Stimulated activated naive CD8-positive, alpha-beta T cell treated with anti-CD3 and anti-CD28 coated beads, Interleukin-15, Interleukin-2, amounts not matched to agents 100 U/mL and 50 U/mL, for 24 hours (primary cell): ENCODE measurements around the gene BPIFB3.
"Not testable (repeated sequence)": the region's sequence is repeated elsewhere in the genome, so short reads cannot be mapped to it uniquely, and the experiment has no call there.

ENCODE experiments used
- ATAC-seq: fragments of 150-1000 bp; cut with Tn5 transposase; one replicate; pipeline ENCODE4 v1.10.0; 2021
- DNase-seq: peaks from one replicate; pipeline ENCODE4 v3.0.0; 2021

BPIFB3 gene

DNA sequence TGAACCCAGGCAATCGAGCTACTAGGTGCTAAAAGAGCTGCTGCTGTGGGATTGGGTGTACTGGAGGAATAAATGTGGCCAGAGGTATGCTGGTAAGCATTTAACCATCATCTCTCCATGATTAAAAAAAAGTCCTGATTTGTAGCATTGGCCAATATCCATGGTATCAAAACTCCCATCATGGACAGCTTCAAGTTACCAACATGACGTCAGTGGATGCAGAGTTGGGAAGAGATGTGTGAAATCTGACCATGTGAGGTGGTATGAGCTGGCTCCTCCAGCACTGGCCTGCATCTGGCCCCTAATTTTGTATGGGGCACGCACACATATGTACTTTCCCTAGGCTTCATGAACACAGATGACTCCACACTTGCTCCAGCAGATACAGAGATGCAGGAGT lies 37.4 kb downstream of the BPIFB3 start:
- ATAC-seq (no peak), DNase-seq (no peak)

- ATAC-seq (no peak), DNase-seq (no peak)
These were observed 38.0 kb downstream of the BPIFB3 start for GRCh38 chr20:33091693-33092092.

GRCh38 chr20:33092361-33092760 lies 38.7 kb downstream of the BPIFB3 start:
- DNase-seq (no peak), ATAC-seq (no peak)

GRCh38 chr20:33093074-33093473 lies 39.4 kb downstream of the BPIFB3 start:
- no peak for ATAC-seq
- DNase-seq, result no peak

DNA sequence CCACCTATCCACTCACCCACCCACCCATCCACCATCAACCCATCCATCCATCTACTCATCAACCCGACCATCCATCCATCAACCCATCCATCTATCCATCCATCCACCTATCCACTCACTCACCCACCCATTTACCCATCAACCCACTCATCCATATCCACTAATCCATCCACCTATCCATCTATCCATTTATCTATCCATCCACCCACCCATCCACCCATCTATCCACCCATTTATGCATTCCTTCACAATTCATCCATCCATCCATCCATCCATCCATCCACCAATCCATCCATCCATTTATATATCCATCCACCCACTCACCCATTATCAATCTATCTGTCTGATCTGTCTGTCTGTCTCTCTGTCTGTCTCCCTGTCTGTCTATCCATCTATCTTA lies 39.9 kb downstream of the BPIFB3 start:
- DNase-seq (no peak), ATAC-seq (no peak)

GRCh38 chr20:33095249-33095648 lies 41.5 kb downstream of the BPIFB3 start:
- DNase-seq (no peak), ATAC-seq (no peak)

DNA sequence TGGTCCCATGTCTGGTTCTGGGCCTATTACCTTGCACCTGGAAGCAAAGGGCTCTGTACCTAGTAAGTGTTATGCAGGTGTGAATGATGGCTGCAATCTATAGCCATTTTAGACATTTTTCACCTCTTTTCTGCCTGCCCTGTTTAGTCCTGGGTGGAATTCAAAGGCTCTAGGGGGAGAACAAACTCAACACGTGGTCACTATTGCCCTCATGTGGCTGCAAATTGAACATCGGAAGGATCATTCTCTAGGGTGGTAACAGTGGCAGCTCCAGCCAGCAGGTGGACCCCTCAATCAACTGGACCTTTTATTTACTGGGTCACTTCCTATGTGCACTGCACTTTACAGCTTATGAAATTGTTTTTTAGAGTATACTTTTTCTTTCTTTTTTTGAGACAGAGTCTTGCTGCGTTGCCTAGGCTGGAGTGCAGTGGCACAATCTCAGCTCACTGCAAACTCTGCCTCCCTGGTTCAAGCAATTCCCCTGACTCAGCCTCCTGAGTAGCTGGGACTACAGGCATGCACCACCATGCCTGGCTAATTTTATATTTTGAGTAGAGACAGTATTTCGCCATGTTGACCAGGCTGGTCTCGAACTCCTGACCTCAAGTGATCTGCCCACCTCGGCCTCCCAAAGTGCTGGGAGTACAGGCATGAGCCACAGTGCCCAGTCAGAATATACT lies 42.3 kb downstream of the BPIFB3 start:
- DNase-seq, result peak; percentile 41
- ATAC-seq, result peak; percentile 57

- no peak for DNase-seq
- no peak for ATAC-seq
These were observed 43.3 kb downstream of the BPIFB3 start for GRCh38 chr20:33097001-33097400.

GRCh38 chr20:33099843-33100538 lies 46.3 kb downstream of the BPIFB3 start:
- no peak for ATAC-seq

GRCh38 chr20:33103556-33103955 lies 49.9 kb downstream of the BPIFB3 start:
- no peak for DNase-seq
- no peak for ATAC-seq

More at GRCh38 chr20:33099843-33100538, 46.3 kb downstream of the BPIFB3 start:
- no peak for DNase-seq

GRCh38 chr20:33104336-33104735 lies 50.6 kb downstream of the BPIFB3 start:
- no peak for ATAC-seq
- no peak for DNase-seq

GRCh38 chr20:33105316-33105924 lies 51.7 kb downstream of the BPIFB3 start:
- no peak for ATAC-seq
- no peak for DNase-seq

GRCh38 chr20:33106058-33106620 lies 52.4 kb downstream of the BPIFB3 start:
- ATAC-seq, DNase-seq: not testable (repeated sequence)

GRCh38 chr20:33108661-33109060 lies 55.0 kb downstream of the BPIFB3 start:
- no peak for ATAC-seq
- DNase-seq, result no peak

DNA sequence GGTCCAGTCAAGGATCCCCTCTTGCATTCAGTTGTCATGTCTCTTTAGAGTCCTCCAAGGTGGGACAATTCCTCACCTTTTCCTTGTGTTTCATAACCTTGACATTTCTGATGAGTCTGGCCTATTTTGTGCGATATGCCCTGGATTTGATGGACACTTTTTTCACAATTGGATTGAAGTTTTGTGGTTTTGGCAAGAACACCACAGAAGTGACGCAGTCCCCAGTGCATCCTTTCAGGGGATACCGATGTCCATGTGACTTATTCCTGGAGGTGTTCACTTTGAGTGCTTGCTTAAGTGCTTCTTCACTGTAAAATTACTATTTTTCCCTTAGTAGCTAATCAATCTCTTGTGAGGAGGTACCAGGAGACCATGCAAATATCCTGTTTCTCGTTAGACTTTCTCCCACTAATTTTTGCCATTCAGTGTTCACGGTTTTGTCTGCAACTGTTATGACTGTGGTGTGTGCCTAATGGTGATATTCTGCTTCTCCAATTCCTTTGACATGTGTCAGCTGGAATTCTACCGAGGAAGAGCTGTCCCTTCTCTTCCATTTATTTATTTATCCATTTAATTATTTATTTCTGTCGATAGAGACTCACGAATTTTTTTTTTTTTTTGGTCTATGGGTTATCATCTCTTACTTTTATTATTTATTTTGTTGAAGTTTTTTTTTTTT lies 56.6 kb downstream of the BPIFB3 start:
- DNase-seq, result no peak
- ATAC-seq, result no peak

- DNase-seq, result no peak
These were observed 57.6 kb downstream of the BPIFB3 start for GRCh38 chr20:33111306-33111705.

GRCh38 chr20:33112547-33113386 lies 59.1 kb downstream of the BPIFB3 start:
- ATAC-seq, result no peak
- no peak for DNase-seq

More at GRCh38 chr20:33111306-33111705, 57.6 kb downstream of the BPIFB3 start:
- ATAC-seq, result no peak

GRCh38 chr20:33113387-33113908 lies 59.7 kb downstream of the BPIFB3 start:
- DNase-seq (no peak), ATAC-seq (no peak)

DNA sequence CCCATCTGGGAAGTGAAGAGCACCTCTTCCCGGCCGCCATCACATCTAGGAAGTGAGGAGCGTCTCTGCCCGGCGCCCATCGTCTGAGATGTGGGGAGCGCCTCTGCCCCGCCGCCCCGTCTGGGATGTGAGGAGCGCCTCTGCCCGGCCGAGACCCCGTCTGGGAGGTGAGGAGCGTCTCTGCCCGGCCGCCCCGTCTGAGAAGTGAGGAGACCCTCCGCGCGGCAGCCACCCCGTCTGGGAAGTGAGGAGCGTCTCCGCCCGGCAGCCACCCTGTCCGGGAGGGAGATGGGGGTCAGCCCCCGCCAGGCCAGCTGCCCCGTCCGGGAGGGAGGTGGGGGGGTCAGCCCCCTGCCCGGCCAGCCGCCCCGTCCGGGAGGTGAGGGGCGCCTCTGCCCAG lies 61.8 kb downstream of the BPIFB3 start:
- not testable (repeated sequence) for DNase-seq, ATAC-seq

DNA sequence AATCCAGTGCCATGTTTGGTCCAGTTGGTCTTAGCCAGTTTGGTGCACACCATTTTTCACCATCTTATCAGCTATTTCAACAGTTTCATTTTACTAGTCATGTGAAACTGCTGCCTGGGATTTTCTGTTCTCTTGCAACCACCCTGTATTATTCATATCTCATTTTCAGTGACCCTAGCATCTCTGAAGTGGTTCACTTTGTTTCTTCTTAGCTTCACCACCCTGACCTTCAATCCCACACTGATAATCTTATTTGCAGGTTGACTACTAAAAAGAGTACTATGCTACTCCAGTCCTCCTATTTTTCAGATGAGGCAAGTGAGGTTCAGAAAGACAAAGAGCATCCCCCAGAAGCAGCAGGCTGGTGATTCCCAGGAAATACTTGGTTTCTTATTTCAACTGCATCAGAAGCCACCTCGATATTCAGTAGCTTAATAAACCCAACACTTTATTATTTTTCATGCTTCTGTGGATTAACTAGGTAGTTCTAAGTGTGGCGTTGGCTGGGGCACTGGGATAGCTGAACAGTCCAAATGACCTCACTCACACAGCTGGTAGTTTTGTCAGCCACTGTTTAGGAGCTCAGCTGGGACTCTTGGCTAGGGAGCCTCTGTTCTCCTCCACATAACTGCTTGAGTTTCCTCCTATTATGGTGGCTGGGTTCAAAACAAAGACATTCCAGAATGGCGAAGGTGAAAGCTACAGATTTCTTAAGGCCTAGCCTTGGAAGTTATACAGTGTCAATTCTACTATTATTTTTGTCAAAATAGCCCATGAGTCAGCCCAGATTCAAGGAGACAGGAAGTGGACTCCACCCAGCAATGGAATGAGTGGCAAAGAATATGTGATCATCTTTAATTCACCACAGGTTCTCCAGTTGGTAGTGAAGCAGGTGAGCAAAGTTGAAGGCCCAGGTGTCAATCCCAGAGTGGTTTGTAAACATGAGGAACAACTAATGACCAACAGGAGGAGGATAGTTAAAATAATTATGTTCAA lies 66.3 kb downstream of the BPIFB3 start:
- peak; percentile 68 for ATAC-seq
- DNase-seq, result no peak
